ENCODE data around the gene PYGB. TPM values are rescaled to one million over a fixed set of nuclear protein-coding genes. Genes with fewer than 3 reads are reported as not detected.

Gene PYGB
- total RNA-seq, 1 donor from 2014 or later = 109 TPM

DNA sequence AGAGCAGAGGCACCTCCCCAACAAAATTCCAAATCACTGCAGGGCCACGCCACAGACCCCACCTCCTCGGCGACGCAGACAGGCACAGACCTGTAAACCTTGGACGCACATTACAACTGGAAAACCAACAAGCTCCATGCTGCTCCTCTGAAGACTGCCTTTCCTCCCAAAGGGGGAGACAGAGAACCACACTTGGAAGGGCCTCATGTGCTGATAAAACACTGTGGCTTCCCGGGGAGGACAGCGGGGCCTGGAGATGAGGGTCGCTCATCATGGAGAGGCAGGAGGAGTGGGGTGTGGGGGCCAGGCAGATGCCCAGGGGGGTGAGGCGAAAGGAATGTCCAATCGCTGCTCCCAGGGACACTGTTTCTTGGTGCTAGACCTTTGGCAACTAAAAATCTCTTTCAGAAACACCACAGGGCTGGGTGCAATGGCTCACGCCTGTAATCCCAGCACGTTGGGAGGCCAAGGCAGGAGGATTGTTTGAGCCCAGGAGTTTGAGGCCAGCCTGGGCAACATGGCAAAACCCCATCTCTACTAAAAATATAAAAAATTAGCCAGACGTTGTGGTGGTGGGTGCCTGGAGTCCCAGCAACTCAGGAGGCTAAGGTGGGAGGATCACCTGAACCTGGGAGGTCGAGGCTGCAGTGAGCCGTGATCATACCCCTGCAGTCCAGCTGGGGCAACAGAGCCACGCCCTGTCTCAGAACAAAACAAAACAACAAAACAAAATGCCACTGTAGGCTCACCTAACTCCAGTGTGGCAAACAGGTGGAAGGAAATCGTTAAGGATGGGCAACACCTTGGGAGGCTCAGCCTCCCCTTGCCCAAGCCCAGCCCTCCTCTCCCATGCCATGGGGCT lies 88.9 kb downstream of the PYGB start:
- DNase-seq (ENCODE audit: low spot score) = peak; percentile 54

DNA sequence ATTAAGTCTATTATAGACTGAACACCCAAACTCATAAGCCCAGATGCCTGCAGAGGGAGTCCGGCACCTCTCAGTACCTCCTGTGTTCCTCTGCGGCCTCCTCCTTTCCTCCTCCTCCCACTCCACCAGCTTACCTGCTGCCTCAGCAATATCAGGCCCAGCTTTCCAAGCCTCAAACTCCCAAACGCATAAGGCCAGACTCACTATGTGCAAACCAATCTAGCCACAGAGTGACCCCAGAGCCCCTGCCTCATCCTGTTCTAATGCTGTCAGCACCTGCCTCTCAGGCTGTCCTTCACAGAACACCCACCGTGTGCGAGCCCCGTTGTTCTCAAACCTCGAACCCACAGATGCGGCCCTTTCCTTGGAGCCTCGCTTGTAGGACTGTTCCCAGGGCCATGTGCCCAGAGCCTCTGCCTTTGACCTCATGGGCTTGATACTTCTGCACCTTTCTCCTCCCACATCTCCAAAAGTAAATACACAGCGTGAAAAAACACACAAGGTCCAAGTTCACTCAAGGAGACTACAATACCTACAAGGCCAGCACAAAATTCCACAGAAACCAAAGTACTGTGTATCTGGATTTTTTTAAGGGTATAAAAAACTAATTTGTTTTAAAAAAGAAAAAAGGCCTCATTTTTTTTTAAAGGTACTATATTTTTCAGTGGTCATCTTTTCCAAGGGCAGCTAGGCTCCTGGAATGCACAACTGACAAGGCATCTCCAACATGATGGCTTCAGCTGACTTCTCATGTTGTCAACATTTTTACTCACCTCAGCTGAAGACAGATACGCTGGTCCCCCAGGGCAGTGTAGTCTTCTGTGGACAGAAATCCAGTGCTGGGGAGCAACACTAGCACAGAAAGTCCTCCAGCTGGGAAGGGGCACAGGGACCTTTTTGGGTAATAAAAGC lies 90.5 kb downstream of the PYGB start:
- no peak for DNase-seq (ENCODE audit: low spot score)

DNA sequence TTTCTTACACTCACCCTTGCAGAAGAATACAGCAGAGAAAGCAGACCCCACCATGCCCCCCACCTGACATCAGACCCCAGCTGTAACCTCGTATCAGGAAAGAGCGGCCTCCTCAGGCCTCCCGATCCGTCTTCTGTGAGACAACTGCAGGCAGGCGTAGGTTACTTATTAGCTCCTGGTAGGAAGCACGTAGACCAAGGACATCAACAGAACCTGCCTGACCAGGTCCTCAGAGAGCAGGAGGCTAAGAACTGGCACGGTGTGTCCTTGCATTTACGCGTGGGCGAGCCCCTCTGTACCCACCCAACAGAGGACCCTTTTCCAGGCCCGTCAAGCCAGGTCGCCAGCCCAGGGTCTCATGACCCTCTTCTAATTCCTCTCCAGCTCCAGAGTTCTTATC lies 91.7 kb downstream of the PYGB start:
- DNase-seq (ENCODE audit: low spot score) = no peak

DNA sequence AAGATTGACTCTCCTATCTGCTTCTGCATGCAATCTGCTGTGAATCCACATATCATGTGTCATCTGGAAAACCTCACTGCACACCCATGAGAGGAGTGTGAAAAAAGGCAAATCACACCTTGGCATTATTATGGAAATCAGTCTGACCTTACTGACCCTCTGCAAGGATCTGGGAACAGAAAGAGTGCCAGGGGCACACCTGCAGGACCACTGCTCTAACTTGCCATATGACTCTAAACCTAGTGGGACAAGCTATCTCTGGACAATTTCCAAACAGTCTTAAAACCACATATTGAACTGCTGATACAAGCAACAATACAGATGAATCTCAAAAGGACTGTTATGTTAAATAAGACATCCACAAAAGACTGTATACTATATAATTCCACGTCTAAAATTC lies 92.5 kb downstream of the PYGB start:
- no peak for DNase-seq (ENCODE audit: low spot score)

DNA sequence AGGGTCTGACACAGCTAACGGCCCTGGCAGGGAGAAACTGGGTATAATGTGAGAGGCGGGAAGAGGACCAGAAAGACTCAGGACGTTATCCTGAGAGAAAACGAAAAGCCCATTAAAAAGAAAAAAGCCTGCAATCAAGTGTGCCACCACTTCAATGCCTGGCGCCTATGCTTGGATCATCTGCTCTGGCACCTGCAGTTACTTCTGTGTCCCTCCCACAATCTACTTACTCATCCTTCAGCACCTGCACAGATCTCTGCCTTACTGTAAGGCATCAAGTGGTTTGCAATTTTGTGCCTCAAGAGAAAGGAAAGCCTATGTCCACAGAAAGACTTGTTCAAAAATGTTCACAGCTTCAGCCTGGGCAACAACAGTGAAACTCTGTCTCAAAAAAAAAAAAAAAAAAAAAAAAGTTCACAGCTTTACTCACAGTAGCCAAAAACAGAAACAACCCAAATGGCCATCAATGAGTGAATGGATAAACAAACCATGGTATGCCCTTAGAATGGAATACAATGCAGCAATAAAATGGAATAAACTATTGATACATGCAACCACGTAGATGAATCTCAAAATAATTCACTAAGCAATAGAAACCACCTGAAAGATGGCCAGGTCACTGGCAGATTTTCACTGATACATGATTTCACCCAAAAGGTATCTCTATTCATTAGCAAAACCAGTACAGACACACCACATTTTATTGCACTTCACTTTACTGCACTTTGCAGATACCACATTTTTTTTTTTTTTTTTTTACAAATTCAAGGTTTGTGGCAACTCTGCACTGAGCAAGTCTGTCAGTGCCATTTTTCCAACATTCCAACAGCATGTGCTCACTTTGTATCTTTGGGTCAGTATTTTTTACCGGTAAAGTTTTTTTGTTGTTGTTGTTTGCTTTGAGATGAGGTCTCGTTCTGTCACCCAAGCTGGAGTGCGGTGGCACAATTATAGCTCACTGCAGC lies 94.1 kb downstream of the PYGB start:
- DNase-seq (ENCODE audit: low spot score) = no peak

DNA sequence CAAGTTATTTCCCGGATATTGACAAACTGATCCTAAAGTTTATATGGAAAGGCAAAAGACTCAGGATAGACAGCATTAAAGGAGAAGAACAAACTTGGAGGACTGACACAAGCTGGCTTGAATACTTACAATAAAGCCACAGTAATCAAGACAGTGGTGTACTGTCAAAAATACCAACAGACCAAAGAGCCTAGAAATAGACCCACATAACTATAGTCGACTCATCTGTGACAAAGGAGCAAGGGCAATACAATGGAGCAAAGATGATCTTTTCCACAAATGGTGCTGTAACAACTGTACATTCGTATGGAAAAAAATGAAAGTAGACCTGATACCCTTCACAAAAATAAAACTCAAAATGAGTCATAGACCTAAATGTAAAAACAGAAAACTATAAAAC lies 96.7 kb downstream of the PYGB start:
- DNase-seq (ENCODE audit: low spot score) = no peak

DNA sequence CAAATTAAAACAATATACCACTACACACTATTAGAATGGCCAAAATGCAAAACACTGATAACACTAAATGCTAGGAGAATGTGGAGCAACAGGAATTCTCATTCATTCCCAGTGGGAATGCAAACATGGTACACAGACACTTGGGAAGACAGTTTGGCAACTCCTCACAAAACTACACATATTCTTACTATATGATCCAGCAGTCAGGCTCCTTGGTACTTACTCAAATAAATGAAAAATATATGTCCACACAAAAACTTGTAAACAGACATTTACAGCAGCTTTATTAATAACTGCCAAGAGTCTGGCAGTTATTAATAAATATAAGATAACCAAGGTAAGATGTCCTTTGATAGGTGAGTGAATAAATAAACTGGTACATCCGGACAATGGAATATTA lies 97.8 kb downstream of the PYGB start:
- no peak for DNase-seq (ENCODE audit: low spot score)

DNA sequence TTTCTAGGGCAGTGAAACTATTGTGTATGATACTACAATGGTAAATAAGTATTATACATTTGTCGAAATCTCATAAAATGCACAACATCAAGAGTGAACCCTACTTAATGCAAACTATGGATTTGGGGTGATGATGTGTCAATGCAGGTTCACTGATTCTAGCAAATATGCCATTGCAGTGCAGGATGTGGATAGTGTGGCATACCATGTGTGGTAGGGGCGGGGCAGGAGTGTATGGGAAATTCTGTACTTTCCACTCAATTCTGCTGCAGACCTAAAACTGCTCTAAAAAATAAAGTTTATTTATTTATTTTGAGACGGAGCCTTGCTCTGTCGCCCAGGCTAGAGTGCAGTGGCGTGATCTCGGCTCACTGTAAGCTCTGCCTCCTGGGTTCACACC lies 98.5 kb downstream of the PYGB start:
- no peak for DNase-seq (ENCODE audit: low spot score)

Other genes starting within 250 kb of the PYGB start
- gene ACSS1, start 189.9 kb upstream of the PYGB start, total RNA-seq = 33.7 TPM
- gene VSX1, start 165.9 kb upstream of the PYGB start, total RNA-seq = not detected
- 53.3 TPM for gene ENTPD6, start 52.4 kb upstream of the PYGB start, total RNA-seq
- gene ABHD12, start 142.8 kb downstream of the PYGB start, total RNA-seq = 105 TPM
- 3.8 TPM for gene GINS1, start 159.6 kb downstream of the PYGB start, total RNA-seq